B cell (primary cell): ENCODE measurements around the gene HS2ST1.

ENCODE experiments used
- EZH2 ChIP-seq: IDR thresholded peaks from 2 replicates; pipeline ENCODE4 v1.6.1; 2012; ENCODE audit warnings: borderline replicate concordance, low read depth, mild to moderate bottlenecking, moderate library complexity, low read length; ENCODE audit not compliant: insufficient read depth, poor library complexity, severe bottlenecking
- TF ChIP-seq, protein P1 (sequence below): fragments of 200-600 bp; IDR thresholded peaks from one replicate; pipeline ENCODE4 v1.8.0; 2022; ENCODE audit warnings: antibody characterized with exemption, mild to moderate bottlenecking

GRCh38 chr1:87024936-87025540 is 110.6 kb downstream of the HS2ST1 start:
- no peak for TF ChIP-seq EZH2
- TF ChIP-seq, protein P1, sequence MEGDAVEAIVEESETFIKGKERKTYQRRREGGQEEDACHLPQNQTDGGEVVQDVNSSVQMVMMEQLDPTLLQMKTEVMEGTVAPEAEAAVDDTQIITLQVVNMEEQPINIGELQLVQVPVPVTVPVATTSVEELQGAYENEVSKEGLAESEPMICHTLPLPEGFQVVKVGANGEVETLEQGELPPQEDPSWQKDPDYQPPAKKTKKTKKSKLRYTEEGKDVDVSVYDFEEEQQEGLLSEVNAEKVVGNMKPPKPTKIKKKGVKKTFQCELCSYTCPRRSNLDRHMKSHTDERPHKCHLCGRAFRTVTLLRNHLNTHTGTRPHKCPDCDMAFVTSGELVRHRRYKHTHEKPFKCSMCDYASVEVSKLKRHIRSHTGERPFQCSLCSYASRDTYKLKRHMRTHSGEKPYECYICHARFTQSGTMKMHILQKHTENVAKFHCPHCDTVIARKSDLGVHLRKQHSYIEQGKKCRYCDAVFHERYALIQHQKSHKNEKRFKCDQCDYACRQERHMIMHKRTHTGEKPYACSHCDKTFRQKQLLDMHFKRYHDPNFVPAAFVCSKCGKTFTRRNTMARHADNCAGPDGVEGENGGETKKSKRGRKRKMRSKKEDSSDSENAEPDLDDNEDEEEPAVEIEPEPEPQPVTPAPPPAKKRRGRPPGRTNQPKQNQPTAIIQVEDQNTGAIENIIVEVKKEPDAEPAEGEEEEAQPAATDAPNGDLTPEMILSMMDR, result no peak
